ENCODE results near the gene PAGR1. TPM values are rescaled to one million over a fixed set of nuclear protein-coding genes. Genes with fewer than 3 reads are reported as not detected.
A peak's percentile ranks its signal among the peaks of the same experiment; 100 is the strongest.

Gene PAGR1
- total RNA-seq, 3 donors from 2014 or later, result 26.6 to 40.5 (median 29.8) TPM

DNA sequence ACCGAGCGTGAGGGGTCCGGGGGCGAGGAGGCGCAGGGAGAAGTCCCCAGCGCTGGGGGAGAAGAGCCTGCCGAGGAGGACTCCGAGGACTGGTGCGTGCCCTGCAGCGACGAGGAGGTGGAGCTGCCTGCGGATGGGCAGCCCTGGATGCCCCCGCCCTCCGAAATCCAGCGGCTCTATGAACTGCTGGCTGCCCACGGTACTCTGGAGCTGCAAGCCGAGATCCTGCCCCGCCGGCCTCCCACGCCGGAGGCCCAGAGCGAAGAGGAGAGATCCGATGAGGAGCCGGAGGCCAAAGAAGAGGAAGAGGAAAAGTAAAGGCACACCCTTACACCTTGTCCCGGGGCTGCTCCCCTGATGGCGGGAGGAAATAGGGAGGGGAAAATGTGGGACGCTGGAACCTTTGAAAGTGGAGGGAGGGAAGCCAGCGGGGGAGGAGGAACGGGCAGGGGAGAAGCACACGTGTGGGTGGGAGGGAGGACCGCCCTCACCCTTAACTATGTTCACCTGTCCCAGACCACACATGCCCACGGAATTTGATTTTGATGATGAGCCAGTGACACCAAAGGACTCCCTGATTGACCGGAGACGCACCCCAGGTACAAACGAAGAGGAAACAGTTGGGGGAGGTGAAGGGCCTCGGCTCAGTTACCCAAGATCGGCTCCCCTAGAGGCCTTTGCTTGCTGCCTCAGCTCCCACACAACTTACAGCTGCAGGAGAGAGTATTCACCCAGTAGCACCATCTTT is 916 bp downstream of the PAGR1 start:
- H3K9me3 ChIP-seq, result no peaks in the 10 kb centered on the region
- intact Hi-C loops (cut with DNase I; ENCODE audit: low total_unique reads), result no loop called here
- peaks cover 4 to 11% of the 10 kb centered on the region in 2 donors for H3K4me1 ChIP-seq
- H3K27me3 ChIP-seq, result no peaks in the 10 kb centered on the region
- peak overlapping the region; percentile 94 to 96 for H3K27ac ChIP-seq
- DNase-seq (ENCODE audit: low spot score in 2 of 2), result no peak
- H3K4me3 ChIP-seq, result peak overlapping the region; percentile 64 to 84 (median 81)
- H3K36me3 ChIP-seq, result no peaks in the 10 kb centered on the region
- TF ChIP-seq POLR2AphosphoS5 (IDR thresholded peaks at IDR 0.05), result no peak
- TF ChIP-seq, protein P1, sequence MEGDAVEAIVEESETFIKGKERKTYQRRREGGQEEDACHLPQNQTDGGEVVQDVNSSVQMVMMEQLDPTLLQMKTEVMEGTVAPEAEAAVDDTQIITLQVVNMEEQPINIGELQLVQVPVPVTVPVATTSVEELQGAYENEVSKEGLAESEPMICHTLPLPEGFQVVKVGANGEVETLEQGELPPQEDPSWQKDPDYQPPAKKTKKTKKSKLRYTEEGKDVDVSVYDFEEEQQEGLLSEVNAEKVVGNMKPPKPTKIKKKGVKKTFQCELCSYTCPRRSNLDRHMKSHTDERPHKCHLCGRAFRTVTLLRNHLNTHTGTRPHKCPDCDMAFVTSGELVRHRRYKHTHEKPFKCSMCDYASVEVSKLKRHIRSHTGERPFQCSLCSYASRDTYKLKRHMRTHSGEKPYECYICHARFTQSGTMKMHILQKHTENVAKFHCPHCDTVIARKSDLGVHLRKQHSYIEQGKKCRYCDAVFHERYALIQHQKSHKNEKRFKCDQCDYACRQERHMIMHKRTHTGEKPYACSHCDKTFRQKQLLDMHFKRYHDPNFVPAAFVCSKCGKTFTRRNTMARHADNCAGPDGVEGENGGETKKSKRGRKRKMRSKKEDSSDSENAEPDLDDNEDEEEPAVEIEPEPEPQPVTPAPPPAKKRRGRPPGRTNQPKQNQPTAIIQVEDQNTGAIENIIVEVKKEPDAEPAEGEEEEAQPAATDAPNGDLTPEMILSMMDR (IDR thresholded peaks at IDR 0.05), result peak in 1 of 3 donors; percentile 20

DNA sequence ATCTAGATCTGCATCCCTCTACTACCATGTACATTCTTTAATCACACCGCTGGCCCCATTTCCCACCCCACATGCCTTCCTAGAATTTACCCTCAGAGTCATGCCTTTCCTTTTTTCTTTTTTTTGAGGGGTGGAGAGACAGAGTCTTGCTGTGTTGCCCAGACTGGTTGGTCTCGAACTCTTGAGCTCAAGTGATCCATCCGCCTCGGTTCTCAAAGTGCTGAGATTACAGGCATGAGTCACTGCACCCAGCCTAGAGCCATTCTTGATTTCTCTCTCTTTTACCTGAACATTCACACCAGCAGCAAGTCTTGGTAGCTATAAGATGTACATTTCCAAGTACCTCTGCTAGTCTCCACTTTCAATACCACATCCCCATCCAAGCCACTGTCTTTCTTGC is 2.1 kb downstream of the PAGR1 start:
- peaks cover 4 to 19% of the 10 kb centered on the region in 2 donors for H3K4me1 ChIP-seq
- H3K27ac ChIP-seq, result no peak overlapping the region

DNA sequence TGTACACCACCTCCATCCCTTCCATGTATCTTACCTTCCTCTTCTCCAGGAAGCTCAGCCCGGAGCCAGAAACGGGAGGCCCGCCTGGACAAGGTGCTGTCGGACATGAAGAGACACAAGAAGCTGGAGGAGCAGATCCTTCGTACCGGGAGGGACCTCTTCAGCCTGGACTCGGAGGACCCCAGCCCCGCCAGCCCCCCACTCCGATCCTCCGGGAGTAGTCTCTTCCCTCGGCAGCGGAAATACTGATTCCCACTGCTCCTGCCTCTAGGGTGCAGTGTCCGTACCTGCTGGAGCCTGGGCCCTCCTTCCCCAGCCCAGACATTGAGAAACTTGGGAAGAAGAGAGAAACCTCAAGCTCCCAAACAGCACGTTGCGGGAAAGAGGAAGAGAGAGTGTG is 3.6 kb downstream of the PAGR1 start:
- DNase-seq (ENCODE audit: low spot score in 2 of 2), result no peak
- H3K27me3 ChIP-seq, result no peaks in the 10 kb centered on the region
- peaks cover 8 to 23% of the 10 kb centered on the region in 2 donors for H3K4me1 ChIP-seq
- H3K9me3 ChIP-seq, result no peaks in the 10 kb centered on the region
- peak overlapping the region; percentile 93 to 98 for H3K27ac ChIP-seq
- peak overlapping the region in 2 of 3 donors; percentile 68 to 73 for H3K4me3 ChIP-seq
- TF ChIP-seq POLR2A (IDR thresholded peaks at IDR 0.05) (no peak), POLR2AphosphoS5 (IDR thresholded peaks at IDR 0.05) (no peak)
- TF ChIP-seq, protein P1 (IDR thresholded peaks at IDR 0.05), result no peak
- no peaks in the 10 kb centered on the region for H3K36me3 ChIP-seq
- intact Hi-C loops (cut with DNase I; ENCODE audit: low total_unique reads), result no loop called here

More for the DNA sequence above, 2.1 kb downstream of the PAGR1 start:
- intact Hi-C loops (cut with DNase I; ENCODE audit: low total_unique reads), result no loop called here
- H3K4me3 ChIP-seq, result no peak overlapping the region
- no peak for DNase-seq (ENCODE audit: low spot score in 2 of 2)
- TF ChIP-seq, protein P1 (IDR thresholded peaks at IDR 0.05), result no peak
- TF ChIP-seq POLR2AphosphoS5 (IDR thresholded peaks at IDR 0.05) (no peak), POLR2A (IDR thresholded peaks at IDR 0.05) (no peak)
- H3K9me3 ChIP-seq, result no peaks in the 10 kb centered on the region
- H3K36me3 ChIP-seq, result no peaks in the 10 kb centered on the region
- no peaks in the 10 kb centered on the region for H3K27me3 ChIP-seq

DNA sequence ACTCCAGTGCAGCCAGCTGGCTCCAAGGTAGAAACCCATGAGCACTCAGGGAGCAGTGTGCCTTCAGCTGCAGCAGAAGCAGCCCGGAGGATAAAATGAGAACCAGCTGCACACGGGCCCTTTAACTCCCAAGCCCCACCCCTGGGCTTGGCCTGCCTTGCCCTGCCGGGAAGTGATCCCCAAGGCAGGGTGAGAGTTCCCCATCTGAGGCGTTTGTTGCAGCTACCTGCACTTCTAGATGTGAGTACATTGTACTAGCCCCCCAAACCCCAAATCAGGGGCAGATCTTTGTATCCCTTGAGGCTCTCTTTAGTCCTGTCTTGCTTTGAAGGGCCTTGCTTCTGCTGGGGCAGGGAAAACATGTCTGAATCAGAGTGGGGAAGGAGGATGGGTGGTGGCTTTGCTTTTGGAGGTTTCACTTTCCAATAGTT is 4.3 kb downstream of the PAGR1 start, which contains the start of gene MVP:
MVP (plus strand) TSS at position 192 of the 431 bp plus-strand sequence. CDS start 10,088 bp downstream, outside the sequence.
- peaks cover 13 to 31% of the 10 kb centered on the region in 2 donors for H3K4me1 ChIP-seq
- peak within 1 kb of the TSS; percentile 93 to 98 for H3K27ac ChIP-seq
- H3K36me3 ChIP-seq, result no peaks in the 10 kb centered on the region
- no peaks in the 10 kb centered on the region for H3K9me3 ChIP-seq
- intact Hi-C loops (cut with DNase I; ENCODE audit: low total_unique reads), result no loop called here
- no peaks in the 10 kb centered on the region for H3K27me3 ChIP-seq
- peak in 1 of 2 donors; percentile 68 for DNase-seq (ENCODE audit: low spot score in 2 of 2)
- TF ChIP-seq, protein P1 (IDR thresholded peaks at IDR 0.05), result no peak
- peak; percentile 15 for TF ChIP-seq POLR2A (IDR thresholded peaks at IDR 0.05)
- TF ChIP-seq POLR2AphosphoS5 (IDR thresholded peaks at IDR 0.05), result peak in 2 of 3 donors; percentile 49 to 77
- peak within 1 kb of the TSS; percentile 68 to 73 (median 70) for H3K4me3 ChIP-seq

Data from breast epithelium (tissue), 4 donors.